PC-9 (cell line): ENCODE data around the gene APOL2.
"Not testable (repeated sequence)": the region's sequence is repeated elsewhere in the genome, so short reads cannot be mapped to it uniquely, and the experiment has no call there.

Experiments used
- EZH2 ChIP-seq: fragments of 200-600 bp; sonication (generic); IDR thresholded peaks from 2 replicates; pipeline ENCODE4 v1.8.0; 2017; ENCODE audit warnings: antibody characterized with exemption, low read depth
- TF ChIP-seq, protein P1 (sequence below): fragments of 200-600 bp; sonication (generic); conservative IDR thresholded peaks from 2 replicates; pipeline ENCODE4 v1.6.1; 2017; ENCODE audit warnings: mixed run types, antibody characterized with exemption, mild to moderate bottlenecking, moderate library complexity

DNA sequence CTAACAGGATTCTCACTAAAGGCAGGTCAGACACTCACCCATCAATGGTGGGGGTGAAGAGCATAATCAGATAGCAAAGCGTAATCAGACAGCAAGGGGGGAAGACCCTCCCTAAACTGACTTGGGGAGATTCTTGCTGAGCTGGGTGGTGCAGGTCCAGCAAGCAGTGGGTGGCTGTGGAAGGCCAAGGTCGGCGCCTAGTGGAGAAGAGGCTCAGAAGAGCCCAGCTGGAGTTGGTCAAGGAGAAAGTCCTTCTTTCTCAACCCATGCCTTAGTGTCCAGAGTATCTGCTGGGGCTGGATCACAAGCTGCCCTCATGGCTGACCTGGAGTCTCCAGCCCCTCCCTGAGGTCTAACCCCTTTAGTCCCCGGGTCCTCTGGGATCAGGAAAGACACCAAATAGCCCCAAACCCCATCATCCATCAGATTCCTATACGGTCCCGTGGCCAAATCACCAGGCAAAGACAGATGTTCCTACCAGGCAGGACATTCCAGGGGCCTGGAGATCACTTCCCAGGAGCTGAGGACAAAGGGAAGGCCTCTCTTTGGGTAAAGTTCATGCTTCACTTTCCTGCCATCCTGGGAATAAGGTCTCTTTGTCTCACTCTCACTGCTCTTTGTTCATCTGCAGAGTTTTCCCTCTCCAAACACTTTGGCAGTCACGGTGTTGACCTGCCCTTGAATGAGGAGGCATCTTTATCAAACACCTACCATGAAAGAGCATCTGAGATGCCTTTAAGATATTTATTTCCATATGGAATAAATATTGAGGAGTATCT lies 24.7 kb upstream of the APOL2 start:
- TF ChIP-seq, protein P1, sequence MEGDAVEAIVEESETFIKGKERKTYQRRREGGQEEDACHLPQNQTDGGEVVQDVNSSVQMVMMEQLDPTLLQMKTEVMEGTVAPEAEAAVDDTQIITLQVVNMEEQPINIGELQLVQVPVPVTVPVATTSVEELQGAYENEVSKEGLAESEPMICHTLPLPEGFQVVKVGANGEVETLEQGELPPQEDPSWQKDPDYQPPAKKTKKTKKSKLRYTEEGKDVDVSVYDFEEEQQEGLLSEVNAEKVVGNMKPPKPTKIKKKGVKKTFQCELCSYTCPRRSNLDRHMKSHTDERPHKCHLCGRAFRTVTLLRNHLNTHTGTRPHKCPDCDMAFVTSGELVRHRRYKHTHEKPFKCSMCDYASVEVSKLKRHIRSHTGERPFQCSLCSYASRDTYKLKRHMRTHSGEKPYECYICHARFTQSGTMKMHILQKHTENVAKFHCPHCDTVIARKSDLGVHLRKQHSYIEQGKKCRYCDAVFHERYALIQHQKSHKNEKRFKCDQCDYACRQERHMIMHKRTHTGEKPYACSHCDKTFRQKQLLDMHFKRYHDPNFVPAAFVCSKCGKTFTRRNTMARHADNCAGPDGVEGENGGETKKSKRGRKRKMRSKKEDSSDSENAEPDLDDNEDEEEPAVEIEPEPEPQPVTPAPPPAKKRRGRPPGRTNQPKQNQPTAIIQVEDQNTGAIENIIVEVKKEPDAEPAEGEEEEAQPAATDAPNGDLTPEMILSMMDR, result not testable (repeated sequence)
- TF ChIP-seq EZH2, result not testable (repeated sequence)
